Measurements from ENCODE around the gene ZNF385B.

DNA sequence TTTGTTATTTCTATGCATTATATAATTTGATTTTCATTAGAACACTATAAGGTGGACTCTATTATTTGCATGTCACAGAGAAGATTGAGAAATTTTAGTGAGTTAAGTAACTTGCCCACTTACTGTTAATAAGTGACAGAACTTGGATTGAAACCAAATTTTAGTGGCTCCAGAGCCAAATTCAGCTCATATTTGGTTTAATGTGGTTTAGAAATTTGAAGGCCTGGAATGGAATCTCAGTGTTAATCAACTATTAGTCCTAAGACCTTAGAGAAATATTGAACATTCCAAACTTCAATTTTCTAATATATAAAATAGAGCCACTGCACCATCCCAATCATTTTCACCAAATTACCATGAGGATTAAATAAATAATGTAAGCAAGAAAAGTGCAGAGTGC is 281.6 kb downstream of the ZNF385B start:
- TF ChIP-seq, protein P1, sequence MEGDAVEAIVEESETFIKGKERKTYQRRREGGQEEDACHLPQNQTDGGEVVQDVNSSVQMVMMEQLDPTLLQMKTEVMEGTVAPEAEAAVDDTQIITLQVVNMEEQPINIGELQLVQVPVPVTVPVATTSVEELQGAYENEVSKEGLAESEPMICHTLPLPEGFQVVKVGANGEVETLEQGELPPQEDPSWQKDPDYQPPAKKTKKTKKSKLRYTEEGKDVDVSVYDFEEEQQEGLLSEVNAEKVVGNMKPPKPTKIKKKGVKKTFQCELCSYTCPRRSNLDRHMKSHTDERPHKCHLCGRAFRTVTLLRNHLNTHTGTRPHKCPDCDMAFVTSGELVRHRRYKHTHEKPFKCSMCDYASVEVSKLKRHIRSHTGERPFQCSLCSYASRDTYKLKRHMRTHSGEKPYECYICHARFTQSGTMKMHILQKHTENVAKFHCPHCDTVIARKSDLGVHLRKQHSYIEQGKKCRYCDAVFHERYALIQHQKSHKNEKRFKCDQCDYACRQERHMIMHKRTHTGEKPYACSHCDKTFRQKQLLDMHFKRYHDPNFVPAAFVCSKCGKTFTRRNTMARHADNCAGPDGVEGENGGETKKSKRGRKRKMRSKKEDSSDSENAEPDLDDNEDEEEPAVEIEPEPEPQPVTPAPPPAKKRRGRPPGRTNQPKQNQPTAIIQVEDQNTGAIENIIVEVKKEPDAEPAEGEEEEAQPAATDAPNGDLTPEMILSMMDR (IDR thresholded peaks at IDR 0.05), result no peak
- no peak for TF ChIP-seq POLR2AphosphoS5 (IDR thresholded peaks at IDR 0.05)
